ENCODE measurements around the gene CALCOCO1. TPM values are rescaled to one million over a fixed set of nuclear protein-coding genes. Genes with fewer than 3 reads are reported as not detected.

Gene CALCOCO1
- total and polyA plus RNA-seq, 2 of the 13 experiments (the other 11 are each of a cell fraction or from before 2014, with no cell fraction given) = 7.7 to 47.7 TPM

GRCh38 chr12:53675701-53676607 is 51.3 kb downstream of the CALCOCO1 start, which contains the start of gene ATP5MC2 (continued):
- TF ChIP-seq, protein P1, sequence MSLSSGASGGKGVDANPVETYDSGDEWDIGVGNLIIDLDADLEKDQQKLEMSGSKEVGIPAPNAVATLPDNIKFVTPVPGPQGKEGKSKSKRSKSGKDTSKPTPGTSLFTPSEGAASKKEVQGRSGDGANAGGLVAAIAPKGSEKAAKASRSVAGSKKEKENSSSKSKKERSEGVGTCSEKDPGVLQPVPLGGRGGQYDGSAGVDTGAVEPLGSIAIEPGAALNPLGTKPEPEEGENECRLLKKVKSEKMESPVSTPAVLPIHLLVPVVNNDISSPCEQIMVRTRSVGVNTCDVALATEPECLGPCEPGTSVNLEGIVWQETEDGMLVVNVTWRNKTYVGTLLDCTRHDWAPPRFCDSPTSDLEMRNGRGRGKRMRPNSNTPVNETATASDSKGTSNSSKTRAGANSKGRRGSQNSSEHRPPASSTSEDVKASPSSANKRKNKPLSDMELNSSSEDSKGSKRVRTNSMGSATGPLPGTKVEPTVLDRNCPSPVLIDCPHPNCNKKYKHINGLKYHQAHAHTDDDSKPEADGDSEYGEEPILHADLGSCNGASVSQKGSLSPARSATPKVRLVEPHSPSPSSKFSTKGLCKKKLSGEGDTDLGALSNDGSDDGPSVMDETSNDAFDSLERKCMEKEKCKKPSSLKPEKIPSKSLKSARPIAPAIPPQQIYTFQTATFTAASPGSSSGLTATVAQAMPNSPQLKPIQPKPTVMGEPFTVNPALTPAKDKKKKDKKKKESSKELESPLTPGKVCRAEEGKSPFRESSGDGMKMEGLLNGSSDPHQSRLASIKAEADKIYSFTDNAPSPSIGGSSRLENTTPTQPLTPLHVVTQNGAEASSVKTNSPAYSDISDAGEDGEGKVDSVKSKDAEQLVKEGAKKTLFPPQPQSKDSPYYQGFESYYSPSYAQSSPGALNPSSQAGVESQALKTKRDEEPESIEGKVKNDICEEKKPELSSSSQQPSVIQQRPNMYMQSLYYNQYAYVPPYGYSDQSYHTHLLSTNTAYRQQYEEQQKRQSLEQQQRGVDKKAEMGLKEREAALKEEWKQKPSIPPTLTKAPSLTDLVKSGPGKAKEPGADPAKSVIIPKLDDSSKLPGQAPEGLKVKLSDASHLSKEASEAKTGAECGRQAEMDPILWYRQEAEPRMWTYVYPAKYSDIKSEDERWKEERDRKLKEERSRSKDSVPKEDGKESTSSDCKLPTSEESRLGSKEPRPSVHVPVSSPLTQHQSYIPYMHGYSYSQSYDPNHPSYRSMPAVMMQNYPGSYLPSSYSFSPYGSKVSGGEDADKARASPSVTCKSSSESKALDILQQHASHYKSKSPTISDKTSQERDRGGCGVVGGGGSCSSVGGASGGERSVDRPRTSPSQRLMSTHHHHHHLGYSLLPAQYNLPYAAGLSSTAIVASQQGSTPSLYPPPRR (CRISPR knock-in tag; IDR thresholded peaks at IDR 0.05; ENCODE audit: borderline replicate concordance) = peak; percentile 47
- TF ChIP-seq ZNF430 (CRISPR knock-in tag; IDR thresholded peaks at IDR 0.05) = peak; percentile 58; the same call in 1 of the 2 replicates
- TF ChIP-seq ZNF441 (CRISPR knock-in tag; IDR thresholded peaks at IDR 0.05; ENCODE audit: borderline replicate concordance) = peak; percentile 81; the same call in 1 of the 2 replicates
- peak; percentile 100 for TF ChIP-seq RAD21 (CRISPR knock-in tag; IDR thresholded peaks at IDR 0.05)
- TF ChIP-seq ZNF670 (CRISPR knock-in tag; IDR thresholded peaks at IDR 0.05; ENCODE audit: borderline replicate concordance) = no peak; the same call in 1 of the 2 replicates
- no peak for TF ChIP-seq NFIC (IDR thresholded peaks at IDR 0.05; ENCODE audit: low read length)
- TF ChIP-seq PREB (CRISPR knock-in tag; IDR thresholded peaks at IDR 0.05) = no peak
- TF ChIP-seq EEA1 (CRISPR knock-in tag; IDR thresholded peaks at IDR 0.05; ENCODE audit: borderline replicate concordance) = peak; percentile 84; the same call in 1 of the 2 replicates
- peak; percentile 82; the same call in 1 of the 2 replicates for TF ChIP-seq ZBTB26 (CRISPR knock-in tag; IDR thresholded peaks at IDR 0.05; ENCODE audit: borderline replicate concordance)
- TF ChIP-seq HMGA1 (CRISPR knock-in tag; conservative IDR thresholded peaks at IDR 0.05) = no peak
- TF ChIP-seq ZNF614 (CRISPR knock-in tag; IDR thresholded peaks at IDR 0.05; ENCODE audit: borderline replicate concordance) = peak; percentile 98
- TF ChIP-seq ARID5B (CRISPR knock-in tag; IDR thresholded peaks at IDR 0.05) = peak; percentile 87
- TF ChIP-seq ZNF431 (CRISPR knock-in tag; IDR thresholded peaks at IDR 0.05; ENCODE audit: borderline replicate concordance, low read depth) = peak; percentile 63
- TF ChIP-seq, protein P2, sequence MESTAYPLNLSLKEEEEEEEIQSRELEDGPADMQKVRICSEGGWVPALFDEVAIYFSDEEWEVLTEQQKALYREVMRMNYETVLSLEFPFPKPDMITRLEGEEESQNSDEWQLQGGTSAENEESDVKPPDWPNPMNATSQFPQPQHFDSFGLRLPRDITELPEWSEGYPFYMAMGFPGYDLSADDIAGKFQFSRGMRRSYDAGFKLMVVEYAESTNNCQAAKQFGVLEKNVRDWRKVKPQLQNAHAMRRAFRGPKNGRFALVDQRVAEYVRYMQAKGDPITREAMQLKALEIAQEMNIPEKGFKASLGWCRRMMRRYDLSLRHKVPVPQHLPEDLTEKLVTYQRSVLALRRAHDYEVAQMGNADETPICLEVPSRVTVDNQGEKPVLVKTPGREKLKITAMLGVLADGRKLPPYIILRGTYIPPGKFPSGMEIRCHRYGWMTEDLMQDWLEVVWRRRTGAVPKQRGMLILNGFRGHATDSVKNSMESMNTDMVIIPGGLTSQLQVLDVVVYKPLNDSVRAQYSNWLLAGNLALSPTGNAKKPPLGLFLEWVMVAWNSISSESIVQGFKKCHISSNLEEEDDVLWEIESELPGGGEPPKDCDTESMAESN (CRISPR knock-in tag; conservative IDR thresholded peaks at IDR 0.05) = peak; percentile 85

All from HepG2 (cell line).